Neural cell (in vitro differentiated cells): Measurements from ENCODE around the gene ANXA1.

ENCODE experiments used
- EZH2 ChIP-seq: fragments of 200-600, 300-800 bp; shearing (Covaris generic), sonication (generic); IDR thresholded peaks from 2 replicates; pipeline ENCODE4 v1.6.1; 2014; ENCODE audit warnings: antibody characterized with exemption, low read length, borderline replicate concordance, mild to moderate bottlenecking; ENCODE audit not compliant: insufficient read depth, poor library complexity, severe bottlenecking
- TAF1 ChIP-seq: IDR thresholded peaks from 2 replicates; pipeline ENCODE4 v1.6.1; 2012; ENCODE audit warnings: low read depth
- TF ChIP-seq, protein P1 (sequence below): fragments of 450-650 bp; IDR thresholded peaks from 2 replicates; pipeline ENCODE4 v1.5.1; 2014; ENCODE audit warnings: antibody characterized with exemption, mild to moderate bottlenecking, moderate library complexity; ENCODE audit not compliant: poor library complexity, severe bottlenecking

DNA sequence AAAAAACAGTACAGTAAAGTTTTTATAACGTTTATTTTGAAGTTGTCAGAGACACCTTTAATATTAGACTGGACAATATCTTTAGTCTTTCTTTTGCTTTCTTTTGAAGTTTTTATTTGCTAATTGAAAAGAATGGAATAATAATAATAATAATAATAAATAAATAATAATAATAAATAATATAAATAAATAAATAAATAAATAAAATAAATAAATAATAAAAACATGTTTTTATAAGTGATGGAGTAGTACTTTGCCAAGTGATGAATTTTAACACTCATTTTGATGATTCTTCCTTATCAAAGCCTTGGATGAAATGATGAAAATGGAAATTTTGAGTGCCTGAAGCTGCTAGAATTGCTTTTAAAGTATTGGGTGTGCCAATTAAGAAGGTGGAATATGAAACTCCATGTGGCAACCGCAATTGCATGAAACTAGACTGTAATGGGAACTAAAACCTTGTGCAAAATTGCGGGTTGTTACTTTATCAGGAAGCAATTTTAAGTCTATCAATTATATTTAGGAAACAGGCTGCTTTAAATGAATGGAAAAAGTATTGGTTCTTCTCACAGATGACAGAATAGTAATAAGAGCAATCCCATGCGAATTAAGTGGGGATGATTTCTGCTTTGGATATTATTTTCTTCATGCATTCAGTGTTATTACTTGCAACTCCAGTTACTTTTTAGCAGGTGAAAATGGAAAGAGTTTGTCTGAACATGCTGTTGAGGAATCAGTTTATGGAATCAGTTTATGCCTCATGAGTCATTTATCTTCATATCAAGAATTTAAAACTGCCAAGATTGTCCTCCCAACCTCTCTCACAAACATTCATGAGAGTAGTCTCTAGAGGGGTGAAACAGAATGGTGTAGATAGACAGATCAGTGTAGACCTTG lies 4.6 kb downstream of the ANXA1 start:
- TF ChIP-seq, protein P1, sequence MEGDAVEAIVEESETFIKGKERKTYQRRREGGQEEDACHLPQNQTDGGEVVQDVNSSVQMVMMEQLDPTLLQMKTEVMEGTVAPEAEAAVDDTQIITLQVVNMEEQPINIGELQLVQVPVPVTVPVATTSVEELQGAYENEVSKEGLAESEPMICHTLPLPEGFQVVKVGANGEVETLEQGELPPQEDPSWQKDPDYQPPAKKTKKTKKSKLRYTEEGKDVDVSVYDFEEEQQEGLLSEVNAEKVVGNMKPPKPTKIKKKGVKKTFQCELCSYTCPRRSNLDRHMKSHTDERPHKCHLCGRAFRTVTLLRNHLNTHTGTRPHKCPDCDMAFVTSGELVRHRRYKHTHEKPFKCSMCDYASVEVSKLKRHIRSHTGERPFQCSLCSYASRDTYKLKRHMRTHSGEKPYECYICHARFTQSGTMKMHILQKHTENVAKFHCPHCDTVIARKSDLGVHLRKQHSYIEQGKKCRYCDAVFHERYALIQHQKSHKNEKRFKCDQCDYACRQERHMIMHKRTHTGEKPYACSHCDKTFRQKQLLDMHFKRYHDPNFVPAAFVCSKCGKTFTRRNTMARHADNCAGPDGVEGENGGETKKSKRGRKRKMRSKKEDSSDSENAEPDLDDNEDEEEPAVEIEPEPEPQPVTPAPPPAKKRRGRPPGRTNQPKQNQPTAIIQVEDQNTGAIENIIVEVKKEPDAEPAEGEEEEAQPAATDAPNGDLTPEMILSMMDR = no peak
- TF ChIP-seq EZH2 (no peak), TAF1 (no peak)
